ENCODE data around the gene OR4D6. TPM values are rescaled to one million over a fixed set of nuclear protein-coding genes. Genes with fewer than 3 reads are reported as not detected.
"Not testable (repeated sequence)": the region's sequence is repeated elsewhere in the genome, so short reads cannot be mapped to it uniquely, and the experiment has no call there.

OR4D6 gene
- total RNA-seq, 4 donors from 2014 or later = not detected

GRCh38 chr11:59429924-59430516 is 26.7 kb upstream of the OR4D6 start:
- DNase-seq (ENCODE audit: extremely low spot score) = no peak
- Histone ChIP-seq H3K27me3 (no peaks in the 10 kb centered on the region), H3K4me3 (no peak overlapping the region), H3K27ac (replicated peaks in 1 of 4) (no peak overlapping the region), H3K36me3 (no peaks in the 10 kb centered on the region), H3K4me1 (no peaks in the 10 kb centered on the region), H3K9me3 (no peaks in the 10 kb centered on the region)
- WGBS = 62% methylated on average over 4 of the region's 4 CpGs
- intact Hi-C loops (cut with DNase I) = loop anchor here (10.0 kb wide), 2 partner anchors 225 to 255 kb away; partner anchors contain the start of gene DTX4
- TF ChIP-seq EP300 (IDR thresholded peaks at IDR 0.05) (no peak), CTCF (IDR thresholded peaks at IDR 0.05) (peak; percentile 28 to 56 (median 35))

GRCh38 chr11:59436169-59436568 is 20.6 kb upstream of the OR4D6 start, which contains the start of gene OR5A1:
TSS of gene OR5A1 (plus strand) at chr11:59436469. CDS start at chr11:59443169, 6,700 bp downstream.
- intact Hi-C loops (cut with DNase I) = loop anchor here (10.0 kb wide), 2 partner anchors 231 to 261 kb away; partner anchors contain the start of gene DTX4
- no peaks in the 10 kb centered on the region for H3K4me1 ChIP-seq
- no peaks in the 10 kb centered on the region for H3K27me3 ChIP-seq
- H3K36me3 ChIP-seq = no peaks in the 10 kb centered on the region
- no peak for DNase-seq (ENCODE audit: extremely low spot score)
- 72% methylated on average over 3 of the region's 3 CpGs for WGBS
- TF ChIP-seq POLR2A (IDR thresholded peaks at IDR 0.05; ENCODE audit: low read depth) (no peak), POLR2AphosphoS5 (IDR thresholded peaks at IDR 0.05) (no peak), EP300 (IDR thresholded peaks at IDR 0.05) (no peak), CTCF (IDR thresholded peaks at IDR 0.05) (no peak)
- no peaks in the 10 kb centered on the region for H3K9me3 ChIP-seq
- no peak within 1 kb of the TSS for H3K27ac ChIP-seq (replicated peaks in 1 of 4)
- H3K4me3 ChIP-seq = no peak within 1 kb of the TSS

GRCh38 chr11:59437770-59438169 is 19.0 kb upstream of the OR4D6 start:
- no peaks in the 10 kb centered on the region for H3K9me3 ChIP-seq
- intact Hi-C loops (cut with DNase I) = loop anchor here (10.0 kb wide), 2 partner anchors 233 to 263 kb away; partner anchors contain the start of gene DTX4
- no peak for TF ChIP-seq EP300 (IDR thresholded peaks at IDR 0.05)
- no peak for TF ChIP-seq POLR2A (IDR thresholded peaks at IDR 0.05; ENCODE audit: low read depth)
- no peak for TF ChIP-seq POLR2AphosphoS5 (IDR thresholded peaks at IDR 0.05)
- TF ChIP-seq CTCF (IDR thresholded peaks at IDR 0.05) = no peak
- no peak overlapping the region for H3K4me3 ChIP-seq
- 83% methylated on average over 7 of the region's 7 CpGs for WGBS
- no peaks in the 10 kb centered on the region for H3K27me3 ChIP-seq
- H3K27ac ChIP-seq (replicated peaks in 1 of 4) = no peak overlapping the region
- DNase-seq (ENCODE audit: extremely low spot score) = no peak
- H3K36me3 ChIP-seq = no peaks in the 10 kb centered on the region
- no peaks in the 10 kb centered on the region for H3K4me1 ChIP-seq

GRCh38 chr11:59445624-59446023 is 11.1 kb upstream of the OR4D6 start:
- H3K36me3 ChIP-seq; intact Hi-C loops (cut with DNase I); DNase-seq (ENCODE audit: extremely low spot score); H3K4me3 ChIP-seq; H3K4me1 ChIP-seq; H3K27ac ChIP-seq (replicated peaks in 1 of 4); H3K27me3 ChIP-seq: not testable (repeated sequence)
- peaks cover 0 to 12% (median 0%) of the 10 kb centered on the region in 4 donors for H3K9me3 ChIP-seq
- 83% methylated on average over 1 of the region's 1 CpG for WGBS

GRCh38 chr11:59448484-59448883 is 8.3 kb upstream of the OR4D6 start:
- intact Hi-C loops (cut with DNase I) = no loop called here
- no peak overlapping the region for H3K4me3 ChIP-seq
- DNase-seq (ENCODE audit: extremely low spot score) = no peak
- H3K36me3 ChIP-seq = no peaks in the 10 kb centered on the region
- no peaks in the 10 kb centered on the region for H3K4me1 ChIP-seq
- peaks cover 0 to 12% (median 0%) of the 10 kb centered on the region in 4 donors for H3K9me3 ChIP-seq
- WGBS = 76% methylated on average over 2 of the region's 2 CpGs
- no peak overlapping the region for H3K27ac ChIP-seq (replicated peaks in 1 of 4)
- H3K27me3 ChIP-seq = no peaks in the 10 kb centered on the region
- TF ChIP-seq EP300 (IDR thresholded peaks at IDR 0.05) (no peak), POLR2AphosphoS5 (IDR thresholded peaks at IDR 0.05) (no peak), POLR2A (IDR thresholded peaks at IDR 0.05; ENCODE audit: low read depth) (no peak), CTCF (IDR thresholded peaks at IDR 0.05) (no peak)

Data from esophagus muscularis mucosa (tissue), 4 donors.